Measurements from ENCODE around the gene DLGAP1.

DLGAP1 gene

GRCh38 chr18:4144201-4144600 is 310.9 kb downstream of the DLGAP1 start:
- DNase-seq = no peak

- no peak for DNase-seq
Observed at GRCh38 chr18:4143585-4143984, 311.5 kb downstream of the DLGAP1 start.

- DNase-seq = no peak
Observed at GRCh38 chr18:4142876-4143275, 312.2 kb downstream of the DLGAP1 start.

GRCh38 chr18:4134700-4135099 is 320.4 kb downstream of the DLGAP1 start:
- DNase-seq = no peak

GRCh38 chr18:4130734-4131719 is 324.1 kb downstream of the DLGAP1 start:
- DNase-seq = no peak

- DNase-seq = no peak
Observed at GRCh38 chr18:4126939-4127338, 328.2 kb downstream of the DLGAP1 start.

GRCh38 chr18:4125627-4126230 is 329.4 kb downstream of the DLGAP1 start:
- no peak for DNase-seq

- no peak for DNase-seq
Observed at GRCh38 chr18:4125224-4125623, 329.9 kb downstream of the DLGAP1 start.

- no peak for DNase-seq
Observed at GRCh38 chr18:4119813-4120212, 335.3 kb downstream of the DLGAP1 start.

- DNase-seq = no peak
Observed at GRCh38 chr18:4119127-4119648, 335.9 kb downstream of the DLGAP1 start.

- no peak for DNase-seq
Observed at GRCh38 chr18:4108016-4108415, 347.1 kb downstream of the DLGAP1 start.

- no peak for DNase-seq
Observed at GRCh38 chr18:4107049-4107467, 348.0 kb downstream of the DLGAP1 start.

GRCh38 chr18:4106407-4107033 is 348.6 kb downstream of the DLGAP1 start:
- no peak for DNase-seq

- no peak for DNase-seq
Observed at GRCh38 chr18:4102901-4103300, 352.2 kb downstream of the DLGAP1 start.

- no peak for DNase-seq
Observed at GRCh38 chr18:4101009-4101408, 354.1 kb downstream of the DLGAP1 start.

GRCh38 chr18:4096486-4096885 is 358.6 kb downstream of the DLGAP1 start:
- DNase-seq = no peak

- DNase-seq = no peak
Observed at GRCh38 chr18:4093676-4094075, 361.4 kb downstream of the DLGAP1 start.

- DNase-seq = no peak
Observed at GRCh38 chr18:4084382-4084900, 370.7 kb downstream of the DLGAP1 start.

- no peak for DNase-seq
Observed at GRCh38 chr18:4078246-4078645, 376.9 kb downstream of the DLGAP1 start.

- DNase-seq = no peak
Observed at GRCh38 chr18:4077721-4078120, 377.4 kb downstream of the DLGAP1 start.

GRCh38 chr18:4077204-4077603 is 377.9 kb downstream of the DLGAP1 start:
- no peak for DNase-seq

- no peak for DNase-seq
Observed at GRCh38 chr18:4074647-4075046, 380.5 kb downstream of the DLGAP1 start.

- DNase-seq = no peak
Observed at GRCh38 chr18:4069183-4069582, 385.9 kb downstream of the DLGAP1 start.

Data from GF-D8 (cell line).